Measurements from ENCODE around the gene HRNR. TPM values are rescaled to one million over a fixed set of nuclear protein-coding genes. Genes with fewer than 3 reads are reported as not detected.
A peak's percentile ranks its signal among the peaks of the same experiment; 100 is the strongest.

HRNR gene
- total RNA-seq, 1 donor from 2014 or later, result not detected

GRCh38 chr1:152162792-152163463 is 61.1 kb downstream of the HRNR start:
- Histone ChIP-seq H4K20me1 (ENCODE audit: insufficient read depth, low read length) (no peaks in the 10 kb centered on the region), H3K4me3 (ENCODE audit: insufficient read depth, low read depth, low read length) (no peak overlapping the region), H3K9ac (ENCODE audit: low read length) (no peak overlapping the region), H3K27ac (ENCODE audit: low read depth, low read length) (no peak overlapping the region), H3K36me3 (ENCODE audit: insufficient read depth, low read length) (no peaks in the 10 kb centered on the region), H3K27me3 (ENCODE audit: insufficient read depth, low read length) (peaks cover 10% of the 10 kb centered on the region), H3K4me1 (ENCODE audit: insufficient read depth, low read length) (peaks cover 17% of the 10 kb centered on the region), H3K79me2 (ENCODE audit: insufficient read depth, low read length) (no peaks in the 10 kb centered on the region), H3K9me3 (ENCODE audit: insufficient read depth, low read depth, low read length) (no peaks in the 10 kb centered on the region), H3K4me2 (ENCODE audit: low read length) (peak overlapping the region; percentile 7), H2AFZ (ENCODE audit: low read depth, low read length) (no peak overlapping the region)
- peak; percentile 93 for DNase-seq (ENCODE audit: low read depth)
- H3K36me3 Mint-ChIP-seq (ENCODE audit: low read depth, unreplicated experiment), result no peaks in the 10 kb centered on the region
- FAIRE-seq, result peak; percentile 87
- H3K4me1 Mint-ChIP-seq (ENCODE audit: low read depth, unreplicated experiment), result peaks cover 56% of the 10 kb centered on the region
- no peaks in the 10 kb centered on the region for H3K27me3 Mint-ChIP-seq (ENCODE audit: low read depth, unreplicated experiment)
- peak overlapping the region; percentile 89 for H3K27ac Mint-ChIP-seq (ENCODE audit: unreplicated experiment)
- TF ChIP-seq CTCF (IDR thresholded peaks at IDR 0.05; ENCODE audit: insufficient read depth, low read depth, low read length), result no peak
- TF ChIP-seq EZH2 (IDR thresholded peaks at IDR 0.05; ENCODE audit: insufficient read depth, low read length), result no peak
- H3K4me3 Mint-ChIP-seq (ENCODE audit: unreplicated experiment), result no peak overlapping the region
- H3K9me3 Mint-ChIP-seq (ENCODE audit: unreplicated experiment), result peaks cover 2% of the 10 kb centered on the region

Other genes starting within 250 kb of the HRNR start
- 1,137 and 1,257 TPM in 2 replicates for gene S100A10, start 230.3 kb downstream of the HRNR start, total RNA-seq
- gene S100A11, start 187.2 kb downstream of the HRNR start, total RNA-seq, result 1,415 and 1,482 TPM in 2 replicates
- gene TCHHL1, start 135.1 kb downstream of the HRNR start, total RNA-seq, result not detected in 2 replicates
- 0.70 and 0.86 TPM in 2 replicates for gene TCHH, start 108.7 kb downstream of the HRNR start, total RNA-seq
- 0.07 and 0.09 TPM in 2 replicates for gene RPTN, start 65.0 kb downstream of the HRNR start, total RNA-seq
- 2.8 and 4.4 TPM in 2 replicates for gene FLG, start 101.0 kb upstream of the HRNR start, total RNA-seq
- not detected in 2 replicates for gene FLG2, start 135.8 kb upstream of the HRNR start, total RNA-seq
- not detected in 2 replicates for gene CRNN, start 190.1 kb upstream of the HRNR start, total RNA-seq

Data from astrocyte (in vitro differentiated cells and primary cell).